Measurements from ENCODE around the gene LSG1.
A peak's percentile ranks its signal among the peaks of the same experiment; 100 is the strongest.

The LSG1 gene

DNA sequence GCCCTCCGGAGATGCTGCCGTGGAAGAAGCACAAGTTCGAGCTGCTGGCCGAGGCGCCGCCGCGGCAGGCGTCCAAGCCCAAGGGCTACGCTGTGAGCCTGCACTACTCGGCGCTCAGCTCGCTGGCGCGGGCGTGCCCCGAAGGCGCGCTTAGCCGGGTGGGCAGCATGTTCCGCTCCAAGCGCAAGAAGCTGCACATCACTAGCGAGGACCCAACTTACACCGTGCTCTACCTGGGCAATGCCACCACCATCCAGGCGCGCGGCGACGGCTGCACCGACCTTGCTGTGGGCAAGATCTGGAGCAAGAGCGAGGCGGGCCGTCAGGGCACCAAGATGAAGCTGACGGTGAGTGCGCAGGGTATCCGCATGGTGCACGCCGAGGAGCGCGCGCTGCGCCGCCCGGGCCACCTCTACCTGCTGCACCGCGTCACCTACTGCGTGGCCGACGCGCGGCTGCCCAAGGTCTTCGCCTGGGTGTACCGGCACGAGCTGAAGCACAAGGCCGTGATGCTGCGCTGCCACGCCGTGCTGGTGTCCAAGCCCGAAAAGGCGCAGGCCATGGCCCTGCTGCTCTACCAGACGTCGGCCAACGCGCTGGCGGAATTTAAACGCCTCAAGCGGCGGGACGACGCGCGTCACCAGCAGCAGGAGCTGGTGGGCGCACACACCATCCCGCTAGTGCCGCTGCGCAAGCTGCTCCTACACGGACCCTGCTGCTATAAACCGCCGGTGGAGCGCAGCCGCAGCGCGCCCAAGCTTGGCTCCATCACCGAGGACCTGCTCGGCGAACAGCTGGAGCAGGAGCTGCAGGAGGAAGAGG lies 15.0 kb upstream of the LSG1 start:
- DNase-seq (ENCODE audit: low spot score) = no peak

DNA sequence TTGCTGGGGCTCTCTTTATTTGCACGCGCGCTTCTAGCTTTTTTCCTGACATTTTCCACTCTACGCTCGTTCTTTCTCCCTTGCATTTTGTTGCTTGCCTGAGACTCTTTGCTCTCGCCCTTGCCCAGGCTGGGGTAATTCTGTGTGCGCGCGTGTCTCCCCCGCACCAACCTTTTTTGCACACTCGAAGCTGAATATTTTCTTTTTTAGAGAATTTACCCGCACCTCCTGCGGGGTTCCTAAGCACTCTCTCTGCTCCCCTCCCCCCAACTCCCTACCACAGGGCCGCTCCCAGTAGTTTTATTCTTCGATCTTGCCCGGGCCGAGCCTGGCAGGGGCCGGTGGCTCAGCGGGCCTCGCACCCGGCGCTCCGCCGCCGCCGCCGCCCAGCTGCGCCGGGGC lies 14.4 kb upstream of the LSG1 start:
- no peak for DNase-seq (ENCODE audit: low spot score)

DNA sequence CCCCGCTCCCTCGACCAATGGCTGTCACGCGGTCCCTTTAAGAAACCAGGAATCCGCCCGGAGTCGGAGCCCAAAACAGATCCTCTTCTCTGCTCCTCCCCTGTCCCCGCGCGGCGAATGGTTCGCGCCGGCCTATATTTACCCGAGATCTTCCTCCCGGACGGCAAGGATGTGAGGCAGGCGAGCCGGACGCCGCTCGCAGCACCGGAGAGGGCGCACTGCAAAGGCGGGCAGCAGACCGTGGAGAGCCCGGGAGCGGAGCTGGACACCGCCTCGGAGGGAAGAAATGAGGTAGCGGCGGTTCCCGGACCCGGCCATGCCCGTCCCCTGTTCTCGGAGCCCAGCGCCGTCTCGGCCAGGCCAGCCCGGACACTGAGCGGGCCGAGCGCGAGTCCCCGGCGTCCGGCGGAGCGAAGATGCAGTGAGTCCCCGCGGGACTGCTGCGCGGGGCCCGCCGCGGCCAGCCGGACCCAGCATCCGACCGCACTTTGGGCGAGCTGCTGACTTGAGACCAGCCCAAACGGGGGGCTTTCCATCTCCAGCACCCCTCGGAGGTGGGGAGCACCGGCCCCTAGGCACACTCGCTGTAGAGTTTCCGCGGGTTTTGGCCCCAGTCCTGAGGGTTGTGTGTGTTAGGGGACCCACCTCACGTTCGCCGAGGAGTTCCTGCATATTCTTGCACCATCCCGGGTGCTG lies 13.9 kb upstream of the LSG1 start, which contains the start of gene FAM43A:
Gene FAM43A, plus strand, starts transcription at position 166 of the 696 bp plus-strand sequence. CDS start 944 bp downstream, outside the sequence.
- DNase-seq (ENCODE audit: low spot score) = peak; percentile 84

DNA sequence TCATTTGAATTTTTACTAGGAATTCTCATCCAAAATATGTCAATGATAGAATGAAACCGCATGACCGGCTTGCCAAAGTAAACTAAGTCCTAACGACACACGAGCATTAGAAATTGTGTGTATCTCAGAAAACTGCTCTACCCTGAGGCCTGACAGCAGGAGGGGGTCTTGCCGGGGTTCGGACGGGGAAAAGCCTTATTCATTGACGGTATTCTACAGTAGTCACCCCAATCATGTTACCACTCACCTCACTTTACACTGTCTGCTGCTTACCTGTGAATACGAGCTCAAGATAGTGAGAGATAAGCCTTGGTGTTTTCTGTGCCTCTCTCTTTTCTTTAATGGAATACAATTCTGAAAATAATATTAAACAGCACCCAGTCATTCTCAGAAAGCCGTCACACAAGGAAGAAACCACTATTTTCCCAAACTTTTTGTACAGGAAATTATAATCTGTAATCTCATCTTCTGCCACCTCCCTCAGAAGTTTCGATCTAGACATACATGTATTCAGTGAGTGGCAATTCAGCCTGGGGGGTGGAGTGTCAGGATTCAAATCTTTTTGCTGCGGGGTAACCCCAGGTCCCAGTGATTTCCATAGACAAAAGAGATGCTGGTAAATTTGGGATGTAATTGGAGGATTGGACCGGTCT lies 13.2 kb upstream of the LSG1 start:
- no peak for DNase-seq (ENCODE audit: low spot score)

DNA sequence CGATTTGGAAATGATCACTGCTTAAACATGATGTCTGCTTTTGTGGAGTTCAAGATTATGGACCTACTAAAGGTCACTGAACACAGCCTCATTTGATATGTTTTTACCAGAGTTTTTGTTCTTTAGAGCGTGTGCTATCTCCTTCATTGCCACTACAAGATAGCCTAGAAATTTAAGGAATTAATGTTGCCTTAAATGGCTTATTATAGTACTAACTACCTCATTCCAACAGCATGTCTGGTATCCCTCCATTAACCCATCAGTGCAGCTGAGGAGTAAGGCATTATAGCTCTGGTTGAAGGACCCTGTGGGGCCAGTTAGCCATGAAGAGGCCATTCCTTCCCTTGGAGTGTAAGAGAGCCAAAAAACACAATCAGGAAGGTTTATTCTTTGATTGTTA lies 11.4 kb upstream of the LSG1 start:
- DNase-seq (ENCODE audit: low spot score) = no peak

DNA sequence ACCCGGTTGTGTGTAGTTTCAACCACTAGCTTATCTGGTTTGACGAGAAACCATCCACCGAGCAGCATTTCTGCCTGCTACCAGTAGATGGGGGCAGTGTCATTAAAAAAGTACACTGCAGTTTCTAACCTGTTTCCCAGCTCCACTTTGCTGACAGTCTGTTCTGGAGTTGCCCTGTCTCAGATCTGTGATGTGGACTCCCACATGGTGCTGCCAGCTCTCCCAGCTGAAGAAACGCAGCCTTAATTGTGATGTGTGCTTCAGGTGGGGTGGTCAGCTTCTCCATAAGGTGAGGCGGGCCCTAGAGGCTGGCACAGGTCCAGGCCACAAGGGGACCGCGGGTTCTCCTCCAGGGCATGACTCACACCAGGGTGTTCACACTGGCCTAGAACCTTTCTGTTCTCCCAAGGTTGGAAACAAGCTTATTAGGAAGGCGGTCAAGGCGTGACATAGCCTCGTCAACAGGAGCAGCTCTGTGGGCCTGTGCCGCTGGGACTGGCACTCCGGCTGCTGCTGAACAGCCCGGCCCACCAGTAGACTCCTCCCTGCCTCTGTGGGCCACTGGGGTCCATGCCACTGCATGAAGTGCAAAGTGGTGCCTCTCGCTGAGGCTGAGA lies 10.8 kb upstream of the LSG1 start:
- peak; percentile 74 for DNase-seq (ENCODE audit: low spot score)

DNA sequence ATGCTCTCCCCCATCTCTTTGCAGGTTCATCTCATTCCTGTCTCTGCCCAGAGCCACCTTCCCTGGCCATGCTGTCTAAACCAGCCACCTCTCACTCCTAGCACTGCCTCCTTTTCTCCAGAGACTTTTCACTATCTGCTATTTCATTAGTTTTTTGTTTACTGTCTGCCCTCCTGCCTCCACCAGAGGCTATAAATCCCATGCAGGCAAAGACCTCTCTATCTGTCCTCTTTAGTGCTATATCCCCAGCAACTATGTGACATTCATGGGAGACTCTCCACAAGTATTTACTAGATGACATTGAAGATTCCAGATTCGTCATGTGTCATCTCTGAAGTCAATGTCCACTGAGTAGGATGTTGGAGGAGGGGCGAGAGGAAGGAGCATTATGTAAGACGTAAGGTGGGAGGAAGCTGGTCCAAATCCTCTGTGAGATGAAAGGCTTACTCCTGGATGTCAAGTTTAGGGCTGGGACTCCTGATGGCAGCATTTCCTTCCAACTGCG lies 10.2 kb upstream of the LSG1 start:
- DNase-seq (ENCODE audit: low spot score) = no peak

DNA sequence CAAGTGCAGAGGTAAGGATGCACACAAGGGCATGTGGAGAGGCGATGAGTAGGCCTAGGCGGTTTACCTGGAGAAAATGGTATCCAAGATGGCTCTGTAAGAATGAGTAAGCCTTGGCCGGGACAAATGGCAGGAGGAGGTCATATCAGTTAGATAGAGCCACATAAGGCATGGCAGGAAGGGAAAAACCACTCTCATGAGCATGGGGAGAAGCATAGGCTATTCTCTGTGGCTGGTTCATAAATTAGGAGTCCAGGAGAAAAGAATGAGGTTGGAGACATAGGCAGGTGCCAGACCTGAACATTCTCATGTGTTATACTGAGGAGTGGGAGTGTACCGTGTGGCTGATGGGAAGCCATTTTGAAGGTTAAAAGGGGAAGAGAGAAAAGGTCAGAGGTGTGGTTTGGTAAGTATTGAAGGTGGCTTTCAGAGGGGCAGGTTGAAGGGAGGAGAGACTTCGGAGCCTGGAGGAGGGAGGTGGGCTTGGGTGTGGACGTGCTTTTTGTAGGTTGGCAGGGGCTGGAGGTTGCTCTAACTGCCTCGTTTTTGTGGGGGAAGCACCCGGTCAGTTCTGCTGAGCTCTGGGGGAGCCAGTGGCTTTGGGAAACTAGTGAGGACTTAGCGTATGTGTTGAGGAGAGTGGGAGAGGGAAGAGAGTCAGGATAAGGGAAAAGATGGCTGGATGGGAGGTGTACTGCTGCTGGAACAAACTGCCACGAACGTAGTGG lies 9.1 kb upstream of the LSG1 start:
- no peak for DNase-seq (ENCODE audit: low spot score)

DNA sequence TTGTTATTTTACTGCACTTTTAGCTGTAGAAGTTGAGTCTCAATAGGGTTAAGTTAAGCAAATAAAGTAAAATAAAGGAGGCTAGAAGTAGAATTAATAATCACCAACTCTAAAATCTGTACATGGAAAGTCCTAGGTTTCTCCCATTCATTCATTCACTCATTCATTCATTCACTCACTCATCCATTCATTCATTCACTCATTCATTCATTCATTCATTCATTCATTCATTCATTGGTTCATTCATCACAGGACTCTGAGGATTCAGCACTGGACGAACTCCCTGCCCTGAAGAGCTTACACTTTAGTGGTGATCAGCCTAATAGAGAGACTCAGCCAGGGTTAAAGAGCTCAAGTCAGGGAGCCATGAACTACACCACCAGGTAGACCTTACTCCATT lies 4.5 kb upstream of the LSG1 start:
- DNase-seq (ENCODE audit: low spot score) = no peak

DNA sequence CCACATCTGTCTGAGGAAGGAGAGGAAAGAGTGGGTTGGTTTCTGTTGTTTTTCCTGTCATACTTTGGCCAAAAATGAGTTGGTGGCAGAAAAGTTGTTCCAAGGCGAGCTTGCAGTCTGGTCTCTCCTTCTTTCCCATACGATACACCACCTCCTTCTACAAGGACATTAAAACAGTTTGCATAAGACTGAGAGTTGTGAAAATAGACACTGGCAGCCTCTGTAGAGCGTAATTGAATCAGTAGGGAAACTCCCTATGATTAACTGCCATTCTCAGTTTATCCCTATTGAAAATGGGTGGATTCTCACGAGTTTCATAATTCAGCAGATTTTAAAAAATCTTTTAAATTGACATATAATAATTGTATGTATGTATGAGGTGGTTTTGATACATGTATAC lies 3.7 kb upstream of the LSG1 start:
- DNase-seq (ENCODE audit: low spot score) = no peak

DNA sequence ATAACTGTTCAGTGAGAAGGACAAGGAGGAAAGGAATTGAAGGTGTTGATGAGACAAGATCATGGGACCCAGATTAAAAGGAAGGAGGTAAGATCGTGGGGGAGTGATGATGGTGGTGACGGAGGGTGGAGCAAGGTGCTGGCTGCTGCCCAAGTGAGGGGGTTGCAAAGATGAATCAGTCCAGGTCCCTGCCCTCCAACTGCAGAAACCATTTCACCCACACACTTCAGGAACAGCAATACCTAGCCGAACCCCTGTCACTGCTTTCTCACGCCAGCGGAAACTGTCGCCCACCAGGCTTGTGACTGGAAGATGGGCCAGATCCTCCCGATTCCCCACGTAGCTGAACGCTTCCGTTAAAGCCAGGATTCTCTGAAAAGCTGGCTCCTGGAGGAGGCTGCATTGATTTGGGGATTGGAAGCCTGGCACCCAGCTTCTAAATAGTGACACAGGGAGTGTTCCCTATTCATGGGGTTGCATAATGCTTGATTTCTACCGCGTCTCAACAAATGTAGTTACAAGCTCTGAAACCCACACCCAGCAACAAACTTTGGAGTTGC lies 3.2 kb upstream of the LSG1 start:
- no peak for DNase-seq (ENCODE audit: low spot score)

DNA sequence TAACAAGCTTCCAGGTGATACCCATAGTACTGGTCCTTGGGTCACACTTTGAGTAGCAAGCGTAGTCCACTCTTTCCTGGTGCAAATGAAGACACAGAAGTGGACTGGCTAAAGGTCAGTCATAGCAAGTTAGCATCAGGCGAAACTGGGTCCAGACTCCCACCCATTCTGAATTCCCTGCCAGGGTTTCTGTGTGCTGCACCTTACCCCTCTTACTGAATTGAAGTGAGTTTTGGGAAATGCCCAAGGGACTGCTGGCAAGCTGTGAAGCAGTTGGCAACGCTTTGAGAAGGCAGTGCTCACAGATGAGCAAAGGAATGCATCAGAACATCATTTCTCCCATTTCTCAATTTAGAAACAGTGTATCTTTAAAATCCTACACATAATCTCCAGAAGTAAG lies 1.8 kb upstream of the LSG1 start:
- no peak for DNase-seq (ENCODE audit: low spot score)

DNA sequence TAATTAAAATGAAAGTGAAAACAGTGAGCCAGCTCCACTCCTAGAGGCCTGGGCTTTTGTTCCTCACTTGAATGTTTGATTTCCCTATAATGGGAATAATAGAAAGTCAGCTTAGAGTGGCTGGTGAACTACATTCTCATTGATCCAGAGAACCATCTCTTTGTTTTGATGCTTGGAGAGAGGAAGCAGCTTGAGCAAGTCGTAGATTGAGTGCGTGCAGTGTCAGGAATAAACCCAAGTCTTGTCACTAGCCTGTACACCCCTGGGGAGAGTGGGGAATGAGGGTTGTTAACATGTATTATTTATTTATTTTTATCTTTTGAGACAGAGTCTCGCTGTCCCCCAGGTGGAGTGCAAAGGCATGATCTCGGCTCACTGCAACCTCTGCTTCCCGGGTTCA lies 885 bp upstream of the LSG1 start:
- DNase-seq (ENCODE audit: low spot score) = no peak

DNA sequence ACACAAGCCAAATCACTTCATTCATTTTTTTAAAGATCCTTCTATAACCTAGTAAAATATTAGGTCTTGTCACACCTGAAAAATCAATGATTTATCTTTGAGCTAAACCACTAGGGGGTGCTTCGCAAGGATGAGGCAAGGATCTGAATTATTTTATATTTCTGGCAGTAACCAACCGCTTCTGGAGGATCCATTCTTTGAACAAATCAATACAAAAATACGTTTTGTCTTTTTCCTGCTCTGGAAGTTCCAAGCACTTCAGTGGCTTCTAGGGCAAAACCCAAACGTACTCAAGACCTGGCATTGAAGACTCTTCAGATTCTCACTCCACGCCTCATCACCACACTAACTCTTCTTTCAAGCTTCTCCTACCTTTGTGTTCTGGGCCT lies 486 bp downstream of the LSG1 start:
- peak; percentile 61 for DNase-seq (ENCODE audit: low spot score)

DNA sequence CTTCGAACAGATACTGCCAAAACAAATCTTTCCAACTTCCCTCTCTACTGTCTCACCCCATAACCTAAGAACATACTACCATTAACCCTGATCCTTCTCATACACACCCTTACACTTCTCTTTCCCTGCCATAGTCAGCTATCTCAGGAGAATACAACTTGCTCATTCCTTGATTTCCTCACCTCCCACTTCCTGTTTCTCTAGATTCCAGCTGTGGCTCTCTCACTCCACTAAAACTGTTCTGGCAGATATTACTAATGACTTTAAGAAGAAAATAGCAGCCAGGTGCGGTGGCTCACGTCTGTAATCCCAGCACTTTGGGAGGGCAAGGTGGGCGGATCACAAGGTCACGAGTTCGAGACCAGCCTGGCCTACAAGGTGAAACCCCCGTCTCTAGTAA lies 4.6 kb downstream of the LSG1 start:
- no peak for DNase-seq (ENCODE audit: low spot score)

DNA sequence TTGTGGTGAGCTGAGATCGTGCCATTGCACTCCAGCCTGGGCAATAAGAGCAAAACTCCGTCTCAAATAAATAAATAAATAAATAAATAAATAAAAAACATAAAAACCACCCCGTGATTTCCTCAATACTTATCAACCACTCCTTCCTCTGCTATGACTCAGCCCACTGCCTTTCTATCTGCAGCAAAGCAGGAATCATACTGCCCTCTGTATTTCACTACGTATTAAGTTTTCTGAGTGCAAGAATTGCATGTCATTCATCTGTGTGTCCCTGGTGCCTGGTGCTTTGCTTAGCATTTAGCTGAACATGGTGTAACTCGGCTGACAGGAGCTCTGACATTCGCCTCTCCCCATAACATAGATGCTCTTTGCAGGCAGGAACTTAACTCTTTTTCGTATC lies 7.1 kb downstream of the LSG1 start:
- DNase-seq (ENCODE audit: low spot score) = no peak

DNA sequence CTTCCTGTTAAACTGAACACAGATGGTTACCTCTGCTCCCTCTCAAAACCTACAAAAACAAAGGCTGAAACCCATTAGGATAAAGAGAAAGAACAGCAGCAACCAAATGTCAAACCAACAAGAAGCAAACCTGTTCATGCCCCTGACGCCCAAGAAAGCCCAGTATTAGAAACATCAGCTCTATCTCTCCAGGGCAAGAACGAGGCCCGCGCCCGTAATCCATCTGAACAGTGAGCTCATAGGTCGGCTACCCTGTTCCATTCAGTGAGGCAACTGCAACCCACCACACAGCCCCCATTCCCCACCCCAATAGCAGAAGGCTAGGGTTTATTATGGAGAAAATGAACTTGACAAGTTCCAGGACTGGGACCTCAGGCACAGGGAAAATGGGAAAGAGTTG lies 10.0 kb downstream of the LSG1 start:
- DNase-seq (ENCODE audit: low spot score) = no peak

DNA sequence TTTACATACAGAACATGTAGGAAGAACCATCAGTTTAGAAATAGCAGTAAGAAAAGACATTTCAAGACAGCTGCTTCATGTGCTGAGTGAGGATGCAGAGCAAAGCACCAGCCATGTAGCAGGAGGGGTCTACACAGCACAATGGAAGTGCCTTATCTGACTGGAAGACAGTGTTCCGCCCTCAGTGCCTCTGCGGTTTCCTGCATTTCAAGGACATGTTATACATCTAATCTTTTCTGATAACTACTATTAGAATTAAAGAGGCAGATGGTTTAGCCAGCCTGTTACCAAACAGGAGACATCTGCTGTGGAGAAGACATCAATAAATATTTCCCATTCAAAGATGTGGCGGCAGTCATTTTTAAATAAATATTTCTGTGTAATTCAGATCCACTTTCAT lies 10.6 kb downstream of the LSG1 start:
- DNase-seq (ENCODE audit: low spot score) = no peak

DNA sequence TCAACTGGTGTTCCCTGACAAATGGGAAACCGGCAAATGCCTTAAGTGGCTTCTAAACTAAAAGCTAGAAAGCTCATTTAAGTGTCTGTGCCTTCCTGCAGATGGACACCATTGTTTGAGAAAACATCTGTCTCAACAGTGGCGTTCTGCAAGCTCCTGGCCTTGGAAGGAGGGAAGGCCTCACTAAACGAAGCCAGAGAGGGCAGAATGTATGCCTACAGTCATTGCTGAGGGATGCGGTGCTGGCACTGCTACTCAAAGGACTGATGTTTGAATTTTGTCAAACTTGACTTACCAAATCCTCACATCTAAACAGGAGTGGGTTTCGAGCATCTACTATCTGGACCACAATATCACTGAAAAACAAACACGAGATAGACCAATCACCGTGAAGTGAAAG lies 12.2 kb downstream of the LSG1 start:
- DNase-seq (ENCODE audit: low spot score) = no peak

DNA sequence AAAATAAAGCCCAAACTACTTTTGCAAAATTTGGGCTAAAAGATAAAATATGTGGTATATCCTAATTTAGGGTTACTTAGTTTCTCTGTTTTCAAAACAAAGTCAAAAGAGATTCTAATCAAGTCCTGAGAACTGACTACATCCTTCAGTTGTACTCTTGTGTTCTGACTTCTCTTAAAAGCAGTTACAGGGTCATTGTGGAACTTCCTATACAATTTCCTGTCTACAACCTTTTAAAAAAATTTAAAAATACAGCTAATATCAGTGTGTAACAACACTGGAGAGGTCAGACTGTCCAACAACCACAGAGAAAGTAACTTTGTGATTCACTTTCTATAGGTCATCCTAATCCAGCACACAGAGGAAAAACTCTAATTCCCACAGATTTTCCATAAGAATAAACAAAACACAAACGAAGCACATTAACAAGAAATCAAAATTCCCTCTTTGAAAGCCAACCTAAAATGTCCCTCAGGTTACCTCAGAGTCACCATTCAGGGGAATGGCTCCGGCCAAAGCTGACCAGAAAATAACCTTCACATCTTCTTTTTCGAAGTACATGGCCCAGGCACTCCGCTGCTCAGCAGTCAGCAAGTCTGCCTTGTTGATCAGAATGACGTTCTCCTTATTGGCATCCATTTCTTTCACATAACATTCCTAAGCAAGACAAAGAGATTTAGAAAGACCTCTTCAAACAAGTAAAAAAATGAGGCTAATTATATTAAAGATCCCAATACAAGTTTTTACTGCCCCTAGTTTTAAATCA lies 13.3 kb downstream of the LSG1 start:
- no peak for DNase-seq (ENCODE audit: low spot score)

DNA sequence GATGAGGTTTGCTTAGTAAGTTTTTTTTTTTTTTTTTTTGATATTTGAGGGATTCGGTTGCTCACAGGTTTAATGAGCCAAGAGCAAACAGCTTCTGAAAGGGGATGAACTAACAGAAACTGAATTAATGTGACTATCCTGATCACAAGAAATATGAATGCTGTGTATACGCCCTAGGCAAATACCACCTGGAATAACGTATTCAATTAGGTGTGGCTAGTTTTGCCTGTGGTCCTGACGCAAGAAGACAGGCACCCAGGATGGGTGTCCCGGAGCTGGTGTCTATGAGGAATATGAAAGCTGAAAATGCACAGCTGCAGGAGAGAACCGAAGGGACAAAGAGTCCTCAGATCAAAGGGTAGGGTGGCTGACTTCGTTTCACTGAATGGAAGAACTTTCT lies 14.6 kb downstream of the LSG1 start:
- DNase-seq (ENCODE audit: low spot score) = no peak
